Suprapubic skin (tissue), 4 donors: ENCODE measurements around the gene OR10V1. TPM values are rescaled to one million over a fixed set of nuclear protein-coding genes. Genes with fewer than 3 reads are reported as not detected.

Experiments
- DNase-seq, 2 donors: peaks; one replicate each; pipeline ENCODE4 v3.0.0-alpha.2; 2019; ENCODE audit warnings: low spot score in 2 of 2
- H3K27ac ChIP-seq: fragments of 200-600 bp; sonication (generic); one replicate; pipeline ENCODE4 v1.5.1; 2019
- H3K27me3 ChIP-seq: fragments of 200-600 bp; sonication (generic); one replicate; pipeline ENCODE4 v1.5.1; 2019
- H3K36me3 ChIP-seq: fragments of 200-600 bp; sonication (generic); one replicate; pipeline ENCODE4 v1.5.1; 2019
- H3K4me1 ChIP-seq: fragments of 200-600 bp; sonication (generic); one replicate; pipeline ENCODE4 v1.5.1; 2019
- H3K4me3 ChIP-seq: fragments of 200-600 bp; sonication (generic); one replicate; pipeline ENCODE4 v1.5.1; 2019; ENCODE audit warnings: mild to moderate bottlenecking
- H3K9me3 ChIP-seq: fragments of 200-600 bp; sonication (generic); one replicate; pipeline ENCODE4 v1.5.1; 2019
- EP300 ChIP-seq: sonication (generic); formaldehyde crosslinking; IDR thresholded peaks from one replicate; pipeline ENCODE4 v1.6.1; 2017; ENCODE audit warnings: antibody characterized with exemption
- POLR2A ChIP-seq, 2 donors: fragments of 450-650 bp; IDR thresholded peaks; one replicate each; pipeline ENCODE4 v1.6.1; 2017; ENCODE audit warnings: antibody characterized with exemption in 2 of 2, mild to moderate bottlenecking in 2 of 2, moderate library complexity in 2 of 2
- POLR2AphosphoS5 ChIP-seq, 3 donors: sonication (generic); formaldehyde crosslinking; IDR thresholded peaks; one replicate each; pipeline ENCODE4 v1.6.1; 2017; ENCODE audit warnings: antibody characterized with exemption in 3 of 3
- WGBS: methylation state at CpG from one replicate; pipeline ENCODE4 v1.1.5; 2018; 5-methylcytosine and 5-hydroxymethylcytosine counted together
- total RNA-seq, 4 donors: library from RNA; depleted of rRNA; stranded (reverse); fragments of >200 nt; gene quantifications; one replicate each; pipeline ENCODE4 v1.1.0, GENCODE V29; 2016
- TF ChIP-seq, protein P1 (sequence below), 2 donors: fragments of 200-600 bp in 1 of 2; fragments of 450-650 bp in 1 of 2; sonication (generic) in 1 of 2; IDR thresholded peaks; one replicate each; pipeline ENCODE4 v1.5.1; 2016 to 2019; ENCODE audit warnings: antibody characterized with exemption in 2 of 2, mild to moderate bottlenecking in 1 of 2, moderate library complexity in 1 of 2

OR10V1 gene
- total RNA-seq, 4 donors from 2014 or later = not detected

DNA sequence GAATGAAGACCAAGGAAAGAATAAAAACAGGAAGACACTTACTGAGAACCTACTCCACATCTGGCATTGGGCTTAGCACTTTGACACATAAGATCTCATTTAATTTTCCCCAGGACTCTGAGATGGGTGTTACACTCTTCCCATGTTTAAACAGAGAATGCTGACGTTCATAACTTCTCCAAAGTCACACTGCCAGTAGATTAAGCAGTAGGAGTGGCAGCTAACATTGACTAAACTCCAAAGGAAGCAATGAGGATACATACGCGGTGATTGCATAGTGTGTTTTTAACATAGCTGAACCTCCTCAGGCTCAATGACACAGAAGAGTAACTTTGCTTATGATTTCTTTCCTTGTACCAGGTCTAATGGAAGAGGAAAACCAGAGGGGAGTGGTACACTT lies 14.5 kb upstream of the OR10V1 start:
- Histone ChIP-seq H3K4me1 (no peaks in the 10 kb centered on the region), H3K27ac (no peak overlapping the region), H3K9me3 (no peaks in the 10 kb centered on the region), H3K4me3 (no peak overlapping the region), H3K27me3 (no peaks in the 10 kb centered on the region), H3K36me3 (no peaks in the 10 kb centered on the region)
- DNase-seq = no peak
- TF ChIP-seq, protein P1, sequence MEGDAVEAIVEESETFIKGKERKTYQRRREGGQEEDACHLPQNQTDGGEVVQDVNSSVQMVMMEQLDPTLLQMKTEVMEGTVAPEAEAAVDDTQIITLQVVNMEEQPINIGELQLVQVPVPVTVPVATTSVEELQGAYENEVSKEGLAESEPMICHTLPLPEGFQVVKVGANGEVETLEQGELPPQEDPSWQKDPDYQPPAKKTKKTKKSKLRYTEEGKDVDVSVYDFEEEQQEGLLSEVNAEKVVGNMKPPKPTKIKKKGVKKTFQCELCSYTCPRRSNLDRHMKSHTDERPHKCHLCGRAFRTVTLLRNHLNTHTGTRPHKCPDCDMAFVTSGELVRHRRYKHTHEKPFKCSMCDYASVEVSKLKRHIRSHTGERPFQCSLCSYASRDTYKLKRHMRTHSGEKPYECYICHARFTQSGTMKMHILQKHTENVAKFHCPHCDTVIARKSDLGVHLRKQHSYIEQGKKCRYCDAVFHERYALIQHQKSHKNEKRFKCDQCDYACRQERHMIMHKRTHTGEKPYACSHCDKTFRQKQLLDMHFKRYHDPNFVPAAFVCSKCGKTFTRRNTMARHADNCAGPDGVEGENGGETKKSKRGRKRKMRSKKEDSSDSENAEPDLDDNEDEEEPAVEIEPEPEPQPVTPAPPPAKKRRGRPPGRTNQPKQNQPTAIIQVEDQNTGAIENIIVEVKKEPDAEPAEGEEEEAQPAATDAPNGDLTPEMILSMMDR (IDR thresholded peaks at IDR 0.05) = no peak
- WGBS = 64% methylated on average over 3 of the region's 3 CpGs

DNA sequence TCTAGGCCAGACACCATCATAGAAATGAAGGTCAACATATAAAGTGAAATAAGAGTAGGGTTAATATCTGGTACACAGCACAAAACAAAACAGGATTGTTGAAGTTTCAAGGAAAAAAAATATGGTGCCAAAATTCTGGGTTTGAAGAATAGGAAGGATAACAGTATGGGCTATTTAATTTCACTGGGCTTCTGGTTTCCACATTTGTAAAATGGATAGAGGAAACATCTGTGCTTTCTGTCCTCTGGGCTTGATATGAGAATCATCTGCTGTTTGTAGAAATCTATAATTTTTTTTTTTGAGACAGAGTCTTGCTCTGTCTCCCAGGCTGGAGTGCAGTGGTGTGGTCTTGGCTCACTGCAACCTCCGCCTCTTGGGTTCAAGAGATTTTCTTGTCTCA lies 13.8 kb upstream of the OR10V1 start:
- 83% methylated on average over 1 of the region's 1 CpG for WGBS
- Histone ChIP-seq H3K27ac (no peak overlapping the region), H3K27me3 (no peaks in the 10 kb centered on the region), H3K4me3 (no peak overlapping the region), H3K36me3 (no peaks in the 10 kb centered on the region), H3K9me3 (no peaks in the 10 kb centered on the region), H3K4me1 (no peaks in the 10 kb centered on the region)
- DNase-seq = no peak
- TF ChIP-seq POLR2AphosphoS5 (IDR thresholded peaks at IDR 0.05) = no peak
- TF ChIP-seq EP300 = no peak
- no peak for TF ChIP-seq POLR2A (IDR thresholded peaks at IDR 0.05)
- TF ChIP-seq, protein P1 (IDR thresholded peaks at IDR 0.05) = no peak

DNA sequence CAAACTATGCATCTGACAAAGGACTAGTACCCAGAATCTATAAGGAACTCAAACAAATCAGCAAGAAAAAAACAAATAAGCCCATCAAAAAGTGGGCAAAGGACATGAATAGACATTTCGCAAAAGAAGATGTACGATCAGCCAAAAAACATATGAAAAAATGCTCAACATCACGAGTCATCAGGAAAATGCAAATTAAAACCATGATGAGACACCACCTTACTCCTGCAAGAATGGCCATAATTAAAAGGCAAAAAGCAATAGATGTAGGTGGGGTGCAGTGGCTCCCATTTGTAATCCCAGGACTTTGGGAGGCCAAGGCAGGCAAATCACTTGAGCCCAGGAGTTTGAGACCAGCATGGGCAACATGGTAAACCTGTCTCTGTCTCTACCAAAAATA lies 10.4 kb upstream of the OR10V1 start:
- Histone ChIP-seq H3K4me1 (no peaks in the 10 kb centered on the region), H3K27me3 (no peaks in the 10 kb centered on the region), H3K36me3 (no peaks in the 10 kb centered on the region), H3K27ac (no peak overlapping the region), H3K4me3 (no peak overlapping the region), H3K9me3 (no peaks in the 10 kb centered on the region)
- TF ChIP-seq, protein P1 (IDR thresholded peaks at IDR 0.05) = no peak
- TF ChIP-seq POLR2AphosphoS5 (IDR thresholded peaks at IDR 0.05) = no peak
- no peak for TF ChIP-seq POLR2A (IDR thresholded peaks at IDR 0.05)
- no peak for TF ChIP-seq EP300
- DNase-seq = no peak
- 70% methylated on average over 3 of the region's 3 CpGs for WGBS

DNA sequence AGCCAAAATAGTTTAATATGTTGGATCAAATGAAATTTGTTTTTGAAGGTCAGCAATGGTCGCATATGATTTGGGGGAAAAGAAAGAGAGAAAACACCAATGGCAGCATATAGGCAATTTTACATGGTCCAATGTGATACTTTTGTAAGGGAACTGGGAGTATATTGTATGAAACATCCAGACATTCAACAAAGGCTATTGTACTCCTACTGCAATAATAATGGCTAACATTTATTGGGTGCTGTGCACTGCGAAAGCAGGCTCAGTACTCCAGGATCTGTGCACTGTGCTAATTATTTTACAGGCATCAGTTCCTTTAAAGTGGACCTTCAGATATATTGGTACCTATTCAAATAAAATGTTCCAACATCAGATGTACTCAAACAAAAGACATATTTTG lies 5.9 kb upstream of the OR10V1 start:
- WGBS = 58% methylated on average over 2 of the region's 2 CpGs
- DNase-seq = no peak
- TF ChIP-seq POLR2A (IDR thresholded peaks at IDR 0.05) (no peak), POLR2AphosphoS5 (IDR thresholded peaks at IDR 0.05) (no peak)
- H3K27ac ChIP-seq = no peak overlapping the region
- H3K9me3 ChIP-seq = no peaks in the 10 kb centered on the region
- no peak overlapping the region for H3K4me3 ChIP-seq
- no peaks in the 10 kb centered on the region for H3K27me3 ChIP-seq
- H3K36me3 ChIP-seq = no peaks in the 10 kb centered on the region
- no peaks in the 10 kb centered on the region for H3K4me1 ChIP-seq

DNA sequence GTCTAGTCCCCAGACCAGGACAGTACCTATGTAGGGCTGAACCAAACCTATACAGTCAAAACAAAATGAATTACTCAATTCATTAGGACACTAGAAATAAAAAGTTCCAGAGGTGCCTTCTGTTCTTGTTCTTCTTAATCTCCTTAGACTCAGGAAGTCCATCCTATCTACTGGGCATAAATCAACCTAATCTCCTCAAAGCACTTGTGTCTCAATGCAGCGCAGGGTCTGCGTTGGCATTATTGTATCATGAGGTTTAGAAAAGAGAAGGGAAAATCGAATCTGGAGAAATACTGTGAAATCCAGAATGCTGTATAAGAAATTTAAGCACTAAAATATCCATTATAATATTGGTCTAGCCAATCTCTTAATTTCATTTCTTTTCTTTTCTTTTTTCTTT lies 2.4 kb upstream of the OR10V1 start:
- no peaks in the 10 kb centered on the region for H3K27me3 ChIP-seq
- no peaks in the 10 kb centered on the region for H3K4me1 ChIP-seq
- WGBS = 49% methylated on average over 3 of the region's 3 CpGs
- no peak for DNase-seq
- H3K4me3 ChIP-seq = no peak overlapping the region
- no peaks in the 10 kb centered on the region for H3K36me3 ChIP-seq
- TF ChIP-seq POLR2A (IDR thresholded peaks at IDR 0.05) (no peak), EP300 (no peak), POLR2AphosphoS5 (IDR thresholded peaks at IDR 0.05) (no peak)
- TF ChIP-seq, protein P1 (IDR thresholded peaks at IDR 0.05) = no peak
- no peak overlapping the region for H3K27ac ChIP-seq
- no peaks in the 10 kb centered on the region for H3K9me3 ChIP-seq

DNA sequence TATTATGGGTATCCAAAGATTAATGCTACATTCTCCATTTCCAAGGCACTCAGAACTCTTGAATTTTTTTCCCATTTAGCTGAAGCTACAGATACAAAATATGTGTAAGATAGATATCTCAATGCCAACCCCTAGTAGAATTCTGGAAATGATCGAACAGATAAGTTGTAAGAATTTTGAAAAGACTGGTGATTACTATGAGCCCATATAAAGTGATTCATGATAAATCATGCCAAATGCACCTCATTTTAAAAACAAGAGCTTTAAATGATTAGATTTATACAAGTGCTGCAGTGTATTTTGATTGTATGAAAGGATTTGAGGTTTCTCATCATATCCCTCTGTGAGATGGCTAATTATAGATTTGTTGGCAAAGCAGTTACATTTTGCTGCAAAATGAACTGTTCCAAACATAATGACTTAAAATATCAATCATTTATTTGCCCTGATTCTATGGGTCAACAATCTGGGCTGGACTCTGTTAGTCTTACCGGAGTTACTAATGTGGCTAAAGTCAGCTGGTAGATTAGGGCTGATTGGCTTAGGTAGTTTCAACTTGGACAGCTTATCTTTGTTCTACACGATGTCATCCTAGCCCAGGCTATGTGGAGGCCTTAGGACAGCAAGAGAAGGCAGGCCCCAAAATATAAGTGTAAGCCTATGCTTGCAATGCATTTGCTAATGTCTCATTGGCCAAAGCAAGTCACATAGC lies 3.4 kb downstream of the OR10V1 start:
- no peak for DNase-seq
- TF ChIP-seq, protein P1 (IDR thresholded peaks at IDR 0.05) = no peak
- TF ChIP-seq POLR2AphosphoS5 (IDR thresholded peaks at IDR 0.05) (no peak), POLR2A (IDR thresholded peaks at IDR 0.05) (no peak), EP300 (no peak)
- no peak overlapping the region for H3K4me3 ChIP-seq
- no peaks in the 10 kb centered on the region for H3K36me3 ChIP-seq
- H3K27me3 ChIP-seq = no peaks in the 10 kb centered on the region
- WGBS = 74% methylated on average over 3 of the region's 3 CpGs
- H3K9me3 ChIP-seq = no peaks in the 10 kb centered on the region
- no peaks in the 10 kb centered on the region for H3K4me1 ChIP-seq
- no peak overlapping the region for H3K27ac ChIP-seq
